ENCODE data around the gene CCSAP. TPM values are rescaled to one million over a fixed set of nuclear protein-coding genes. Genes with fewer than 3 reads are reported as not detected.

CCSAP gene
- total and polyA plus RNA-seq, 2 of the 4 experiments (the other 2 are of a cell fraction): 2.3 to 3.8 TPM

- Histone ChIP-seq H3K9ac (ENCODE audit: low read depth, low read length) (no peak overlapping the region), H2BK20ac (ENCODE audit: low read depth, low read length) (no peak overlapping the region), H3K23ac (ENCODE audit: low read depth, low read length) (no peak overlapping the region), H2AK9ac (replicated peaks; ENCODE audit: low read depth, low read length, poor library complexity) (no peak overlapping the region), H3K14ac (replicated peaks; ENCODE audit: low read depth, low read length) (no peak overlapping the region), H2BK15ac (ENCODE audit: low read depth, low read length) (no peak overlapping the region), H4K20me1 (ENCODE audit: insufficient read depth, low read length) (no peaks in the 10 kb centered on the region), H2AK5ac (ENCODE audit: low read depth, low read length) (no peak overlapping the region), H3K56ac (ENCODE audit: extremely low read depth, insufficient read depth, low read length) (no peak overlapping the region), H3K4me3 (ENCODE audit: insufficient read depth, low read depth, low read length) (no peak overlapping the region), H3K18ac (ENCODE audit: low read depth, low read length) (no peak overlapping the region), H3K4ac (ENCODE audit: low read depth, low read length) (no peak overlapping the region), H3K4me1 (ENCODE audit: control insufficient read depth, insufficient read depth, low read length) (no peaks in the 10 kb centered on the region), H3K9me1 (ENCODE audit: insufficient read depth, low read length) (no peaks in the 10 kb centered on the region), H2BK120ac (ENCODE audit: low read depth, low read length) (no peak overlapping the region), H3K79me1 (ENCODE audit: low read depth in 1 of 2, low read length in 2 of 2) (no peaks in the 10 kb centered on the region), H3K27me3 (ENCODE audit: control insufficient read depth, insufficient read depth, low read length) (peaks cover 18% of the 10 kb centered on the region), H2BK5ac (ENCODE audit: low read depth, low read length, poor library complexity, severe bottlenecking) (no peak overlapping the region), H4K5ac (ENCODE audit: low read depth, low read length) (no peak overlapping the region), H3K4me2 (ENCODE audit: low read depth, low read length) (no peak overlapping the region), H3K9me3 (ENCODE audit: control insufficient read depth, insufficient read depth, low read length) (peaks cover 2% of the 10 kb centered on the region; the same call in 1 of the 2 replicates), H4K8ac (ENCODE audit: low read depth in 2 of 2, low read length in 2 of 2) (no peak overlapping the region), H3K36me3 (ENCODE audit: control insufficient read depth, insufficient read depth, low read length) (no peaks in the 10 kb centered on the region), H4K91ac (ENCODE audit: insufficient read depth, low read depth, low read length) (no peak overlapping the region), H2AFZ (replicated peaks; ENCODE audit: low read length, poor library complexity) (no peak overlapping the region), H3K27ac (ENCODE audit: insufficient read depth, low read length) (no peak overlapping the region)
- 80% methylated on average over 1 of the region's 4 CpGs; no CpG with 5 or more reads in 1 of the 2 experiments for WGBS, 2 experiments (ENCODE audit: extremely low coverage in 2 of 2, insufficient read length in 1 of 2)
- in situ Hi-C loops (cut with MboI; ENCODE audit: low sequenced_read_pairs): no loop called here
- no peak for ATAC-seq (ENCODE audit: low read depth)
- ChIA-PET CTCF (no interaction called here), POLR2A (ENCODE audit: unreplicated experiment) (interaction anchor here (0.6 kb wide), 1 partner anchor 13 kb away, joined by 3 read pairs; no protein-coding TSS in a partner anchor)
- intact Hi-C loops (cut with micrococcal nuclease): no loop called here
- dilution Hi-C loops (cut with HindIII; ENCODE audit: low sequenced_read_pairs, unreplicated experiment): no loop called here
- DNase-seq: no peak
- TF ChIP-seq POLR2A (IDR thresholded peaks at IDR 0.05; ENCODE audit: low read depth, low read length): no peak
- no peak for TF ChIP-seq MXI1 (IDR thresholded peaks at IDR 0.05; ENCODE audit: borderline replicate concordance, low read depth, low read length)
- no peak for TF ChIP-seq FOS (IDR thresholded peaks at IDR 0.05; ENCODE audit: low read depth, low read length)
- TF ChIP-seq ELK1 (IDR thresholded peaks at IDR 0.05; ENCODE audit: borderline replicate concordance, low read depth, low read length): no peak
- TF ChIP-seq MAZ (IDR thresholded peaks at IDR 0.05; ENCODE audit: borderline replicate concordance, low read depth, low read length): no peak
- no peak for TF ChIP-seq RAD21 (IDR thresholded peaks at IDR 0.05; ENCODE audit: low read length)
- TF ChIP-seq, protein P1, sequence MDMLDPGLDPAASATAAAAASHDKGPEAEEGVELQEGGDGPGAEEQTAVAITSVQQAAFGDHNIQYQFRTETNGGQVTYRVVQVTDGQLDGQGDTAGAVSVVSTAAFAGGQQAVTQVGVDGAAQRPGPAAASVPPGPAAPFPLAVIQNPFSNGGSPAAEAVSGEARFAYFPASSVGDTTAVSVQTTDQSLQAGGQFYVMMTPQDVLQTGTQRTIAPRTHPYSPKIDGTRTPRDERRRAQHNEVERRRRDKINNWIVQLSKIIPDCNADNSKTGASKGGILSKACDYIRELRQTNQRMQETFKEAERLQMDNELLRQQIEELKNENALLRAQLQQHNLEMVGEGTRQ (IDR thresholded peaks at IDR 0.05; ENCODE audit: low read depth, low read length): no peak
- no peak for TF ChIP-seq CEBPB (IDR thresholded peaks at IDR 0.05; ENCODE audit: low read depth, low read length)
- no peak for TF ChIP-seq RFX5 (IDR thresholded peaks at IDR 0.05; ENCODE audit: low read depth, low read length)
- TF ChIP-seq NFE2L2 (IDR thresholded peaks at IDR 0.05; ENCODE audit: low read depth, low read length): no peak
- no peak for TF ChIP-seq CHD1 (IDR thresholded peaks at IDR 0.05; ENCODE audit: low read depth, low read length)
- TF ChIP-seq BHLHE40 (IDR thresholded peaks at IDR 0.05; ENCODE audit: low read depth, low read length): no peak
- TF ChIP-seq CTCF (conservative IDR thresholded peaks at IDR 0.05; ENCODE audit: low read depth, low read length): no peak
- TF ChIP-seq SMC3 (IDR thresholded peaks at IDR 0.05; ENCODE audit: low read depth, low read length): no peak
- no peak for TF ChIP-seq RCOR1 (IDR thresholded peaks at IDR 0.05; ENCODE audit: insufficient replicate concordance, low read length)
- no peak for TF ChIP-seq MAFK (IDR thresholded peaks at IDR 0.05; ENCODE audit: low read depth, low read length)
- BruUV-seq (replicated peaks): no TSS peak
Measured at GRCh38 chr1:229360420-229360819, 17.6 kb upstream of the CCSAP start.

Measured in IMR-90 (cell line).